Measurements from ENCODE around the gene MAGEF1. TPM values are rescaled to one million over a fixed set of nuclear protein-coding genes. Genes with fewer than 3 reads are reported as not detected.

Gene MAGEF1
- total and polyA plus RNA-seq, 9 of the 15 experiments (the other 6 are each of a cell fraction or from before 2014, with no cell fraction given), result 1.5 to 39.1 (median 19.8) TPM

- TF ChIP-seq PREB (CRISPR knock-in tag; IDR thresholded peaks at IDR 0.05), result no peak
- no peak for TF ChIP-seq HNRNPL (IDR thresholded peaks at IDR 0.05; ENCODE audit: low read depth, low read length)
- TF ChIP-seq MBD2 (IDR thresholded peaks at IDR 0.05; ENCODE audit: borderline replicate concordance, low read depth), result peak; percentile 71; the same call in 1 of the 2 replicates
- no peak for TF ChIP-seq TEAD4 (IDR thresholded peaks at IDR 0.05; ENCODE audit: low read length)
- no peak for TF ChIP-seq TEAD4 (CRISPR knock-in tag; IDR thresholded peaks at IDR 0.05; ENCODE audit: borderline replicate concordance)
- no peak for TF ChIP-seq TRIM28 (IDR thresholded peaks at IDR 0.05)
- TF ChIP-seq, protein P1, sequence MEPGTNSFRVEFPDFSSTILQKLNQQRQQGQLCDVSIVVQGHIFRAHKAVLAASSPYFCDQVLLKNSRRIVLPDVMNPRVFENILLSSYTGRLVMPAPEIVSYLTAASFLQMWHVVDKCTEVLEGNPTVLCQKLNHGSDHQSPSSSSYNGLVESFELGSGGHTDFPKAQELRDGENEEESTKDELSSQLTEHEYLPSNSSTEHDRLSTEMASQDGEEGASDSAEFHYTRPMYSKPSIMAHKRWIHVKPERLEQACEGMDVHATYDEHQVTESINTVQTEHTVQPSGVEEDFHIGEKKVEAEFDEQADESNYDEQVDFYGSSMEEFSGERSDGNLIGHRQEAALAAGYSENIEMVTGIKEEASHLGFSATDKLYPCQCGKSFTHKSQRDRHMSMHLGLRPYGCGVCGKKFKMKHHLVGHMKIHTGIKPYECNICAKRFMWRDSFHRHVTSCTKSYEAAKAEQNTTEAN (CRISPR knock-in tag; IDR thresholded peaks at IDR 0.05), result no peak
- TF ChIP-seq EP400 (IDR thresholded peaks at IDR 0.05), result peak; percentile 78
- no peak for TF ChIP-seq XRCC5 (IDR thresholded peaks at IDR 0.05; ENCODE audit: low read depth, low read length)
- no peak for TF ChIP-seq MCM7 (IDR thresholded peaks at IDR 0.05)
- TF ChIP-seq ZNF140 (CRISPR knock-in tag; IDR thresholded peaks at IDR 0.05), result no peak
- no peak for TF ChIP-seq CBFA2T3 (IDR thresholded peaks at IDR 0.05)
- no peak for TF ChIP-seq DNMT1 (IDR thresholded peaks at IDR 0.05)
- TF ChIP-seq SMARCA4 (IDR thresholded peaks at IDR 0.05), result no peak
- no peak for TF ChIP-seq ZNF830 (CRISPR knock-in tag; IDR thresholded peaks at IDR 0.05)
- TF ChIP-seq SRSF3 (IDR thresholded peaks at IDR 0.05; ENCODE audit: insufficient read depth, low read length), result no peak
- TF ChIP-seq POLR3G (IDR thresholded peaks at IDR 0.05; ENCODE audit: extremely low read depth, insufficient read length, insufficient replicate concordance), result no peak
- no peak for TF ChIP-seq PHTF2 (CRISPR knock-in tag; IDR thresholded peaks at IDR 0.05)
- TF ChIP-seq CCNT2 (IDR thresholded peaks at IDR 0.05; ENCODE audit: borderline replicate concordance, extremely low read depth, insufficient read length, low read depth, low read length), result peak; percentile 55
- TF ChIP-seq CREB3 (tag; conservative IDR thresholded peaks at IDR 0.05; ENCODE audit: low read depth), result no peak
- TF ChIP-seq PURB (CRISPR knock-in tag; IDR thresholded peaks at IDR 0.05; ENCODE audit: low read depth), result no peak
- 0 out of 4 replicates have a peak, but pooled peaks of 1 of the 2 experiments have one; percentile 53 for TF ChIP-seq KDM4B (IDR thresholded peaks at IDR 0.05; ENCODE audit: borderline replicate concordance in 2 of 2, low read depth in 1 of 2)
- no peak for TF ChIP-seq GABPB2 (CRISPR knock-in tag; conservative IDR thresholded peaks at IDR 0.05)
- TF ChIP-seq, protein P2, sequence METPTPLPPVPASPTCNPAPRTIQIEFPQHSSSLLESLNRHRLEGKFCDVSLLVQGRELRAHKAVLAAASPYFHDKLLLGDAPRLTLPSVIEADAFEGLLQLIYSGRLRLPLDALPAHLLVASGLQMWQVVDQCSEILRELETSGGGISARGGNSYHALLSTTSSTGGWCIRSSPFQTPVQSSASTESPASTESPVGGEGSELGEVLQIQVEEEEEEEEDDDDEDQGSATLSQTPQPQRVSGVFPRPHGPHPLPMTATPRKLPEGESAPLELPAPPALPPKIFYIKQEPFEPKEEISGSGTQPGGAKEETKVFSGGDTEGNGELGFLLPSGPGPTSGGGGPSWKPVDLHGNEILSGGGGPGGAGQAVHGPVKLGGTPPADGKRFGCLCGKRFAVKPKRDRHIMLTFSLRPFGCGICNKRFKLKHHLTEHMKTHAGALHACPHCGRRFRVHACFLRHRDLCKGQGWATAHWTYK (CRISPR knock-in tag; IDR thresholded peaks at IDR 0.05), result no peak; the same call in 1 of the 2 replicates
- no peak for TF ChIP-seq PYGO2 (tag; IDR thresholded peaks at IDR 0.05)
- TF ChIP-seq PHB2 (IDR thresholded peaks at IDR 0.05; ENCODE audit: low read depth), result no peak
Observed at GRCh38 chr3:184711493-184712247, at the start of gene MAGEF1 (continued).
